Calu3 (cell line): Measurements from ENCODE around the gene STK11. TPM values are rescaled to one million over a fixed set of nuclear protein-coding genes. Genes with fewer than 3 reads are reported as not detected.

Source experiments
- BruUV-seq: library from RNA; stranded (reverse); fragments of 400-500 nt; replicated peaks from 2 replicates; lab custom pipeline; 2021; lab: Mats Ljungman, UMichigan
- CTCF ChIA-PET: fragments of 300-600 bp; sonication (Branson Sonifier 250); formaldehyde crosslinking; loops from one replicate; lab custom pipeline; 2022; ENCODE audit warnings: antibody characterized with exemption; lab: Charles Lee
- DNase-seq: peaks from one replicate; pipeline ENCODE4 v3.0.0; 2022
- H3K27ac Mint-ChIP-seq: one replicate; pipeline ENCODE4 v1.8.0; 2022; ENCODE audit warnings: mixed read lengths; ENCODE audit not compliant: unreplicated experiment
- H3K27me3 Mint-ChIP-seq: one replicate; pipeline ENCODE4 v1.8.0; 2022; ENCODE audit warnings: mixed read lengths; ENCODE audit not compliant: unreplicated experiment
- H3K36me3 Mint-ChIP-seq: one replicate; pipeline ENCODE4 v1.8.0; 2022; ENCODE audit warnings: mild to moderate bottlenecking, moderate library complexity, mixed read lengths; ENCODE audit not compliant: insufficient read depth, unreplicated experiment
- H3K4me1 Mint-ChIP-seq: one replicate; pipeline ENCODE4 v1.8.0; 2022; ENCODE audit warnings: mild to moderate bottlenecking, low read depth, mixed read lengths; ENCODE audit not compliant: unreplicated experiment
- H3K4me3 Mint-ChIP-seq: one replicate; pipeline ENCODE4 v1.8.0; 2022; ENCODE audit warnings: mild to moderate bottlenecking, low read depth, moderate library complexity, mixed read lengths; ENCODE audit not compliant: unreplicated experiment
- H3K9me3 Mint-ChIP-seq: one replicate; pipeline ENCODE4 v1.8.0; 2022; ENCODE audit warnings: low read depth, mixed read lengths; ENCODE audit not compliant: unreplicated experiment
- CTCF ChIP-seq: fragments of 200-600 bp; IDR thresholded peaks from one replicate; pipeline ENCODE4 v1.8.0; 2022; ENCODE audit warnings: antibody characterized with exemption; ENCODE audit not compliant: unreplicated experiment
- intact Hi-C: fragments of 100-400 bp; cut with micrococcal nuclease; formaldehyde crosslinking; loops from one replicate; pipeline ENCODE4 v1.10.0; 2022; ENCODE audit not compliant: unreplicated experiment
- total RNA-seq: library from RNA; stranded (reverse); gene quantifications from 2 replicates; pipeline ENCODE4 v1.2.3, GENCODE V29; 2022

The STK11 gene
- total RNA-seq, 1 experiment from 2014 or later = 58.3 TPM

- Mint-ChIP-seq H3K4me1 (no peaks in the 10 kb centered on the region), H3K27ac (no peak overlapping the region), H3K27me3 (no peaks in the 10 kb centered on the region), H3K9me3 (no peaks in the 10 kb centered on the region), H3K36me3 (peaks cover 63% of the 10 kb centered on the region), H3K4me3 (peak overlapping the region; percentile 70)
- CTCF ChIA-PET = no interaction called here
- no peak for DNase-seq
- intact Hi-C loops = no loop called here
- BruUV-seq = TSS peak; percentile 15
- TF ChIP-seq CTCF = no peak
These were observed 44.4 kb downstream of the STK11 start for GRCh38 chr19:1249990-1250436.

GRCh38 chr19:1250437-1251260 lies 45.1 kb downstream of the STK11 start:
- CTCF ChIA-PET = no interaction called here
- H3K27me3 Mint-ChIP-seq = no peaks in the 10 kb centered on the region
- no TSS peak for BruUV-seq
- no peaks in the 10 kb centered on the region for H3K9me3 Mint-ChIP-seq
- DNase-seq = no peak
- H3K36me3 Mint-ChIP-seq = peaks cover 69% of the 10 kb centered on the region
- H3K27ac Mint-ChIP-seq = peak overlapping the region; percentile 93
- intact Hi-C loops = no loop called here
- TF ChIP-seq CTCF = no peak
- H3K4me3 Mint-ChIP-seq = peak overlapping the region; percentile 88
- H3K4me1 Mint-ChIP-seq = no peaks in the 10 kb centered on the region

- H3K4me1 Mint-ChIP-seq = no peaks in the 10 kb centered on the region
- peak overlapping the region; percentile 88 for H3K4me3 Mint-ChIP-seq
- CTCF ChIA-PET = no interaction called here
- no peak for TF ChIP-seq CTCF
- H3K27ac Mint-ChIP-seq = peak overlapping the region; percentile 93
- intact Hi-C loops = no loop called here
- H3K36me3 Mint-ChIP-seq = peaks cover 78% of the 10 kb centered on the region
- DNase-seq = no peak
- BruUV-seq = TSS peak; percentile 43
- no peaks in the 10 kb centered on the region for H3K9me3 Mint-ChIP-seq
- H3K27me3 Mint-ChIP-seq = no peaks in the 10 kb centered on the region
These were observed 46.0 kb downstream of the STK11 start for GRCh38 chr19:1251330-1252220.

GRCh38 chr19:1252221-1252820 lies 46.7 kb downstream of the STK11 start:
- Mint-ChIP-seq H3K36me3 (peaks cover 84% of the 10 kb centered on the region), H3K27me3 (no peaks in the 10 kb centered on the region), H3K4me3 (peak overlapping the region; percentile 88), H3K4me1 (peaks cover under 1% of the 10 kb centered on the region), H3K9me3 (no peaks in the 10 kb centered on the region), H3K27ac (peak overlapping the region; percentile 93)
- TF ChIP-seq CTCF = no peak
- no TSS peak for BruUV-seq
- intact Hi-C loops = no loop called here
- DNase-seq = peak; percentile 78
- CTCF ChIA-PET = interaction anchor here (0.7 to 1.7 kb wide), 3 partner anchors 8 to 495 kb away, joined by 3 to 9 read pairs (median 9); no protein-coding TSS in a partner anchor
